NB4 (cell line): ENCODE measurements around the gene CTNND2.

Experiments
- DNase-seq: peaks from one replicate; pipeline ENCODE4 v3.0.0; 2010; ENCODE audit warnings: low read depth
- H3K4me3 ChIP-seq: one replicate; pipeline ENCODE4 v1.5.1; 2011; ENCODE audit warnings: mild to moderate bottlenecking, low read depth, low read length, moderate library complexity
- MAX ChIP-seq: IDR thresholded peaks from 2 replicates; pipeline ENCODE4 v1.6.1; 2011; ENCODE audit warnings: low read depth, low read length
- MYC ChIP-seq: IDR thresholded peaks from 2 replicates; pipeline ENCODE4 v1.6.1; 2011; ENCODE audit warnings: low read depth, low read length
- POLR2A ChIP-seq: IDR thresholded peaks from 2 replicates; pipeline ENCODE4 v1.6.1; 2011; ENCODE audit warnings: mild to moderate bottlenecking; ENCODE audit not compliant: insufficient read length; ENCODE audit errors: extremely low read depth
- TF ChIP-seq, protein P1 (sequence below): IDR thresholded peaks from one replicate; pipeline ENCODE4 v1.5.1; 2012; ENCODE audit warnings: low read depth, low read length

The CTNND2 gene

GRCh38 chr5:10987925-10988504, 916.2 kb downstream of the CTNND2 start:
- TF ChIP-seq POLR2A (no peak), MYC (no peak), MAX (no peak)
- TF ChIP-seq, protein P1, sequence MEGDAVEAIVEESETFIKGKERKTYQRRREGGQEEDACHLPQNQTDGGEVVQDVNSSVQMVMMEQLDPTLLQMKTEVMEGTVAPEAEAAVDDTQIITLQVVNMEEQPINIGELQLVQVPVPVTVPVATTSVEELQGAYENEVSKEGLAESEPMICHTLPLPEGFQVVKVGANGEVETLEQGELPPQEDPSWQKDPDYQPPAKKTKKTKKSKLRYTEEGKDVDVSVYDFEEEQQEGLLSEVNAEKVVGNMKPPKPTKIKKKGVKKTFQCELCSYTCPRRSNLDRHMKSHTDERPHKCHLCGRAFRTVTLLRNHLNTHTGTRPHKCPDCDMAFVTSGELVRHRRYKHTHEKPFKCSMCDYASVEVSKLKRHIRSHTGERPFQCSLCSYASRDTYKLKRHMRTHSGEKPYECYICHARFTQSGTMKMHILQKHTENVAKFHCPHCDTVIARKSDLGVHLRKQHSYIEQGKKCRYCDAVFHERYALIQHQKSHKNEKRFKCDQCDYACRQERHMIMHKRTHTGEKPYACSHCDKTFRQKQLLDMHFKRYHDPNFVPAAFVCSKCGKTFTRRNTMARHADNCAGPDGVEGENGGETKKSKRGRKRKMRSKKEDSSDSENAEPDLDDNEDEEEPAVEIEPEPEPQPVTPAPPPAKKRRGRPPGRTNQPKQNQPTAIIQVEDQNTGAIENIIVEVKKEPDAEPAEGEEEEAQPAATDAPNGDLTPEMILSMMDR: peak; percentile 89
- H3K4me3 ChIP-seq: no peak overlapping the region
- DNase-seq: peak; percentile 62

- no peak overlapping the region for H3K4me3 ChIP-seq
- no peak for DNase-seq
- no peak for TF ChIP-seq MYC
- TF ChIP-seq, protein P1: no peak
- TF ChIP-seq POLR2A: no peak
- TF ChIP-seq MAX: no peak
These were observed 916.8 kb downstream of the CTNND2 start for GRCh38 chr5:10987276-10987924.

- no peak for TF ChIP-seq MYC
- TF ChIP-seq POLR2A: no peak
- TF ChIP-seq, protein P1: no peak
- TF ChIP-seq MAX: no peak
- no peak for DNase-seq
- no peak overlapping the region for H3K4me3 ChIP-seq
These were observed 918.5 kb downstream of the CTNND2 start for GRCh38 chr5:10985721-10986110.

DNA sequence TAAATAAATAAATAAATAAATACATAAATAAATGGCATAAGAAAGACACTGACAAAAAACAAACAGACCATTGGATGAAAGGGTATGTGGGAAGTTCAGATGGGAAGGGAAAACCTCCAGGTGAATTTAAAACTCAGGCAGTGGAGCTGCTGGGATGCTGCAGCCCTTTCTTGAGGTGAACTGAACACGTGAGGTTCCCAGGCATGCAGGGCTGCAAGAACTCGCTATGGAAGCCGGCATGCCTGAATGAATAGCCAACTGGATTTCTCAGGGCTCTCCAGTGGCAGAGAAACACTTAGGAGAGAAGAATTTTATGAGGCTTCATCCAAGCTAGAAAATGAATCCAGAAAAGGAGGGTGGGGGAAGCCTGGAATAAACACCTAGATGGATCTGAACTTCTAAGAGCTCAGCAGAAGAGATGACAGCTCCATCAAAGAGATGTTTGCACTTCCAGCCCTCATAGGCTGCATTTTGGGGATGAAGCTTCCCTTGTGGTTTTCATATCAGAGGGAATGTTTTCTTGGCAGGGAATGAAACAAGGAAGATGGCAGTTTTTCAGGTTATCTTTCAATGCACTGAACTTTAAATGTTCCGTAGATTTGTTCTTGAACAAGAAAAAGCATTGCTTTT, 919.0 kb downstream of the CTNND2 start:
- no peak overlapping the region for H3K4me3 ChIP-seq
- DNase-seq: no peak

DNA sequence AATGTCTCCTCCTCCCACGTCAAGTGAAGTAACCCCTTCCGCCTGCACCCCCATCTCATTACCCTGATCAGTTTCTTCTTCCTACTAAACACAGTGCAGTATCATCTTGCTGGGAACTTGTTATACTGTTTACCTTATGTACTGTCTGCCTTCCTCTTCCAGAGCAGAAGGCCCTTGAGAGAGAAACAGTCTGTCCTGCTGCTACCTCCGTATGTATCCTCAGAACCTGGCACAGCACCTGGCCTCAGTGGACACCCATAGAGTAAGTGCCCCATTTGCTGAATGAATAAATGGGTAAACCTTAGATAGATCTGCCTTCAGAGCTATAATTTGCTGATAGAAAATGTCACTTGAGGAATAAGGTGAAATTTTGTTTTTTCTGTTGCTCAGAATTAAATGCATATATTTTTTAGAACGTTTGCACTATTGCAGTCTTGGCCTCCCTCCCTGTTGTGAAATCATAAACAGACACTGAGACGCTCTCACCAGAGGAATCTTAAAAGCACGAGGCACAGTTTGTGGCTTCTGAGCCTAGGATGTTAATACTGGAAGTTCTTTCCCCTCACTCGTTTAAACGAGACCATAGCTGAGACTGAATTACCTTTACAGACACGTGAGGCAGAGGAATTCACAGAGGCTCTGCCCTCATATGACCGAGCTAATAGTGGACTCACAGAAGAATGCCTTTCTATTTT, 920.1 kb downstream of the CTNND2 start:
- H3K4me3 ChIP-seq: no peak overlapping the region
- TF ChIP-seq MYC (no peak), MAX (no peak), POLR2A (no peak)
- TF ChIP-seq, protein P1: no peak
- no peak for DNase-seq

More for the DNA sequence above, 919.0 kb downstream of the CTNND2 start:
- TF ChIP-seq POLR2A: no peak
- TF ChIP-seq, protein P1: no peak
- TF ChIP-seq MYC: no peak
- no peak for TF ChIP-seq MAX
